ENCODE measurements around the gene C9orf43. TPM values are rescaled to one million over a fixed set of nuclear protein-coding genes. Genes with fewer than 3 reads are reported as not detected.

C9orf43 gene
- polyA plus RNA-seq, 2 of the 4 experiments (the other 2 are of a cell fraction) = 0.50 to 1.0 TPM

DNA sequence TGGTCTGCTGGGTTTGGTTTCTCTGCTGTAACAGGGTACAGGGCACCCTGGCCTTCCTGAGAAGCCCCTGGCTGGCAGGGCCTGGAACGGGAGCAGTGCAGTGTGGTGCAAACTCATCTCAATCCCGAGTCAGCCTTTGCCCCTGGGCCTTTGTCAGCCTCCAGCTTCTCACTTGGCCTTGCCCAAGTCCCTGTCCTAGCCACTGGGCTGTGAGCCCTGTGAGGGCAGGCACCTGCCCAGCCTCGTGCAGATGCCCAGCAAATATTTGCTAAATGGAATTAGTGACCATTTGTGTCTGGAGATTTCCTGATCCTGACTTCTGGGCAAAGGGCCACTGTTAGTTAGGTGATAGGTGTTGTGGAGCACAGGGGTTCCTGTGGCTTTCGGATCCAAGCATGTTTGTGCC, 66.0 kb downstream of the C9orf43 start:
- Histone ChIP-seq H3K4me1 (no peaks in the 10 kb centered on the region), H3K9me3 (no peaks in the 10 kb centered on the region; the same call in 2 of the 3 replicates), H3K4me3 (no peak overlapping the region), H3K27ac (no peak overlapping the region), H3K4me2 (no peak overlapping the region)
- WGBS (ENCODE audit: missing lambda C conversion rate) = 89% methylated on average over 2 of the region's 4 CpGs
- no peak for ATAC-seq
- no peak for FAIRE-seq
- no peak for TF ChIP-seq RCOR1 (IDR thresholded peaks at IDR 0.05; ENCODE audit: low read depth, low read length)
- no peak for TF ChIP-seq FOXS1 (CRISPR knock-in tag; IDR thresholded peaks at IDR 0.05)
- TF ChIP-seq MYC (IDR thresholded peaks at IDR 0.05; ENCODE audit: borderline replicate concordance, low read length) = no peak
- no peak for TF ChIP-seq HEYL (CRISPR knock-in tag; IDR thresholded peaks at IDR 0.05)
- no peak for TF ChIP-seq ESRRA (IDR thresholded peaks at IDR 0.05; ENCODE audit: borderline replicate concordance, low read length)
- TF ChIP-seq RFX5 (IDR thresholded peaks at IDR 0.05) = no peak
- TF ChIP-seq ZC3H11A (IDR thresholded peaks at IDR 0.05) = no peak
- ChIA-PET CTCF (interaction anchor here (1.0 to 1.8 kb wide), 3 partner anchors 16 to 181 kb away, joined by 3 to 9 read pairs (median 4); no protein-coding TSS in a partner anchor), POLR2A (no interaction called here)
- DNase-seq (ENCODE audit: low read depth in 1 of 2, low spot score in 1 of 2) = no peak

GRCh38 chr9:113477058-113477457, 66.5 kb downstream of the C9orf43 start:
- WGBS (ENCODE audit: missing lambda C conversion rate) = 98% methylated on average over 4 of the region's 4 CpGs
- Histone ChIP-seq H3K4me1 (no peaks in the 10 kb centered on the region), H3K27ac (no peak overlapping the region), H3K9me3 (no peaks in the 10 kb centered on the region), H3K4me3 (no peak overlapping the region), H3K4me2 (no peak overlapping the region)
- no peak for TF ChIP-seq CHD4 (IDR thresholded peaks at IDR 0.05; ENCODE audit: borderline replicate concordance)
- no peak for TF ChIP-seq POLR2A (IDR thresholded peaks at IDR 0.05; ENCODE audit: low read length)
- no peak for TF ChIP-seq RNF2 (IDR thresholded peaks at IDR 0.05; ENCODE audit: borderline replicate concordance, low read depth)
- TF ChIP-seq CTCF (IDR thresholded peaks at IDR 0.05) = no peak
- TF ChIP-seq ESRRA (IDR thresholded peaks at IDR 0.05; ENCODE audit: borderline replicate concordance, low read length) = no peak
- no peak for TF ChIP-seq NR3C1 (IDR thresholded peaks at IDR 0.05)
- TF ChIP-seq ATOH8 (CRISPR knock-in tag; IDR thresholded peaks at IDR 0.05; ENCODE audit: low read depth) = no peak
- no peak for TF ChIP-seq FOSL2 (IDR thresholded peaks at IDR 0.05)
- no peak for TF ChIP-seq FOSL2 (CRISPR knock-in tag; IDR thresholded peaks at IDR 0.05)
- CTCF ChIA-PET = interaction anchor here (0.6 to 1.8 kb wide), 6 partner anchors 8 to 181 kb away, joined by 3 to 9 read pairs (median 3); no protein-coding TSS in a partner anchor
- FAIRE-seq (no peak), ATAC-seq (no peak), DNase-seq (ENCODE audit: low read depth in 1 of 2, low spot score in 1 of 2) (no peak)
- POLR2A ChIA-PET = no interaction called here

- WGBS (ENCODE audit: missing lambda C conversion rate) = 84% methylated on average over 5 of the region's 5 CpGs
- no peak for DNase-seq (ENCODE audit: low read depth in 1 of 2, low spot score in 1 of 2)
- Histone ChIP-seq H3K27ac (no peak overlapping the region), H3K9me3 (no peaks in the 10 kb centered on the region), H3K4me1 (no peaks in the 10 kb centered on the region), H3K4me2 (no peak overlapping the region), H3K4me3 (no peak overlapping the region)
- no peak for ATAC-seq
- no peak for FAIRE-seq
- CTCF ChIA-PET = interaction anchor here (0.6 to 1.7 kb wide), 7 partner anchors 9 to 204 kb away, joined by 3 to 4 read pairs (median 3); no protein-coding TSS in a partner anchor
- POLR2A ChIA-PET = no interaction called here
- TF ChIP-seq, protein P1, sequence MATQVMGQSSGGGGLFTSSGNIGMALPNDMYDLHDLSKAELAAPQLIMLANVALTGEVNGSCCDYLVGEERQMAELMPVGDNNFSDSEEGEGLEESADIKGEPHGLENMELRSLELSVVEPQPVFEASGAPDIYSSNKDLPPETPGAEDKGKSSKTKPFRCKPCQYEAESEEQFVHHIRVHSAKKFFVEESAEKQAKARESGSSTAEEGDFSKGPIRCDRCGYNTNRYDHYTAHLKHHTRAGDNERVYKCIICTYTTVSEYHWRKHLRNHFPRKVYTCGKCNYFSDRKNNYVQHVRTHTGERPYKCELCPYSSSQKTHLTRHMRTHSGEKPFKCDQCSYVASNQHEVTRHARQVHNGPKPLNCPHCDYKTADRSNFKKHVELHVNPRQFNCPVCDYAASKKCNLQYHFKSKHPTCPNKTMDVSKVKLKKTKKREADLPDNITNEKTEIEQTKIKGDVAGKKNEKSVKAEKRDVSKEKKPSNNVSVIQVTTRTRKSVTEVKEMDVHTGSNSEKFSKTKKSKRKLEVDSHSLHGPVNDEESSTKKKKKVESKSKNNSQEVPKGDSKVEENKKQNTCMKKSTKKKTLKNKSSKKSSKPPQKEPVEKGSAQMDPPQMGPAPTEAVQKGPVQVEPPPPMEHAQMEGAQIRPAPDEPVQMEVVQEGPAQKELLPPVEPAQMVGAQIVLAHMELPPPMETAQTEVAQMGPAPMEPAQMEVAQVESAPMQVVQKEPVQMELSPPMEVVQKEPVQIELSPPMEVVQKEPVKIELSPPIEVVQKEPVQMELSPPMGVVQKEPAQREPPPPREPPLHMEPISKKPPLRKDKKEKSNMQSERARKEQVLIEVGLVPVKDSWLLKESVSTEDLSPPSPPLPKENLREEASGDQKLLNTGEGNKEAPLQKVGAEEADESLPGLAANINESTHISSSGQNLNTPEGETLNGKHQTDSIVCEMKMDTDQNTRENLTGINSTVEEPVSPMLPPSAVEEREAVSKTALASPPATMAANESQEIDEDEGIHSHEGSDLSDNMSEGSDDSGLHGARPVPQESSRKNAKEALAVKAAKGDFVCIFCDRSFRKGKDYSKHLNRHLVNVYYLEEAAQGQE (IDR thresholded peaks at IDR 0.05) = no peak
- TF ChIP-seq CBX8 (IDR thresholded peaks at IDR 0.05) (no peak), ELK1 (IDR thresholded peaks at IDR 0.05; ENCODE audit: low read depth, low read length) (no peak), ZNF302 (CRISPR knock-in tag; IDR thresholded peaks at IDR 0.05) (no peak), CBX2 (IDR thresholded peaks at IDR 0.05; ENCODE audit: borderline replicate concordance, low read depth) (no peak), ZC3H11A (IDR thresholded peaks at IDR 0.05) (no peak), KDM1A (IDR thresholded peaks at IDR 0.05; ENCODE audit: low read depth) (no peak), RAD21 (conservative IDR thresholded peaks at IDR 0.05 in 1 of 2, IDR thresholded peaks at IDR 0.05 in 1 of 2) (no peak), FOSB (CRISPR knock-in tag; IDR thresholded peaks at IDR 0.05) (no peak)
- TF ChIP-seq, protein P2, sequence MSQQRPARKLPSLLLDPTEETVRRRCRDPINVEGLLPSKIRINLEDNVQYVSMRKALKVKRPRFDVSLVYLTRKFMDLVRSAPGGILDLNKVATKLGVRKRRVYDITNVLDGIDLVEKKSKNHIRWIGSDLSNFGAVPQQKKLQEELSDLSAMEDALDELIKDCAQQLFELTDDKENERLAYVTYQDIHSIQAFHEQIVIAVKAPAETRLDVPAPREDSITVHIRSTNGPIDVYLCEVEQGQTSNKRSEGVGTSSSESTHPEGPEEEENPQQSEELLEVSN (IDR thresholded peaks at IDR 0.05; ENCODE audit: borderline replicate concordance, low read depth) = no peak
These were observed 67.1 kb downstream of the C9orf43 start for GRCh38 chr9:113477661-113478060.

Data from A549 (cell line).